Measurements from ENCODE around the gene RNF220.

Gene RNF220

DNA sequence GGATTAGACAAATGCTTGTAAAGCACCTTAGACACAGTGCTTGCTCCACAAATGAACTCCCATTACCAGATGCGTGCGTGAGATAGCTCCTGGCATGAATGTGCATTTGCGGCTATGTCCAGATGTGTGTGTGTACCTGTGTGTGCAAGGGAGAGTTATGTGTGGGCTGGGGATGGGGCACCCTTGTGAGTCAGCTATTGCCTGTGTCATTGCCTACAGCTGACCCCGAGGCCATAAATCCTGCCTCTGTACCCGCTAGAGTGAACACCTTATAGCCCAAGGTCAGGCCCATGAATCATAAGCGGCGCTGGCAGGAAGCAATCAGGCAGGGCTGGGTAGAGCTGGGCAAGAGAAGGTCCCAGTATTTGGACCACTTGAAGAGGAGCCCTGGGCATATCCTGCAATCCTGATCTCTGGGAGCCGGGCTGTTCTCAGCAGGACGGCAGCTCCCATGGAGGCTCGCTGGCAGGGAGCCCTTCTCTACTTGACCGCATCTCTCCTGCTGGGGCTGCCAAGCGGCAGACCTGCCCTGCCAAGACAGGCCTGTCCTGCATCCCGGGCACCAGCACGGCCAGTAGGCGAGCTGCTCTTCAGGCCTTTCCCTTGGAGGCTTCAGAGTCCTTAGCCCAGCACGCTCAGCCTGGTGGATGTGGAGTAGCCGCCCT, 182.9 kb downstream of the RNF220 start:
- DNase-seq (ENCODE audit: low read depth in 2 of 2) = no peak

- DNase-seq (ENCODE audit: low read depth in 2 of 2) = no peak
Measured at GRCh38 chr1:44588551-44589210, 183.6 kb downstream of the RNF220 start.

GRCh38 chr1:44590475-44590874, 185.4 kb downstream of the RNF220 start:
- DNase-seq (ENCODE audit: low read depth in 2 of 2) = no peak

DNA sequence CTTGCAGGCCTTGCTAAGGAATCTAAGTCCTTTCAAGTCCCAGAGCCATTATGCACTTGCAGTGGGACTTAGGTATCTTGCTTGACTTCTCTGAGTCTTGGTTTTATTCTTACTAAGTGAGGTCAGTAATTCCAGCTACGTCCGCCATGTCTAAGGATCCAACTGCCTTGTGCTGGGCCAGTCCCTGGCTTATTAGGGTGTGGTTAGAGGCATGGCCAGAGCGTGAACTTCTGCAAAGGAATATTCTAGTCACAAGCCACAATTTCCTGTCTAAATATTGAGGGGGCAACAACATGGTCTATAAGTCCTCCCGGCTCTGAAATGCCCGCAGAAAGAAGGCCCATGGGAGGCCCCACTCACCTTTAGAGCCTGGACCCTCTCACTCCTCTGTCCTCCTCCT, 186.3 kb downstream of the RNF220 start:
- DNase-seq (ENCODE audit: low read depth in 2 of 2) = no peak

GRCh38 chr1:44592208-44593145, 187.4 kb downstream of the RNF220 start:
- no peak for DNase-seq (ENCODE audit: low read depth in 2 of 2)

DNA sequence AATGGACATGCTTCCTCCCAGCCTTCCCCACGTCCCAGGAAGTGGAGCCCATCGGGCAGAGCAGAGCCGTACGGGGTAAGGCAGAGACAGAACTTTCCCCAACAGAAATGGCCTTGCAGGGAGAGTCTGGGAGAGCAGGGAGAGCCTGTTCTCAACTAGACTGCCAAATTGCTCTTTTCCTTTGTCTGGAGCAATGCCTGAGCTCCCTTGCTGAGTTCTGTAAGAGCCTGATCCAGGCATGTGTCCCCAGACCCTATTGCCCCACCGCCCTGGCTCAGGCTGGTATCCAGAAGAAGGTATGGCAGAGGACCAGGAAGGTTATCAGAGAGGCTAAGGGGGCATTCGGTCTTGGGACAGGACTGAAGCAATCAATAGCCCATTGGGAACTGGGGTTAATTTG, 189.3 kb downstream of the RNF220 start:
- DNase-seq (ENCODE audit: low read depth in 2 of 2) = no peak

DNA sequence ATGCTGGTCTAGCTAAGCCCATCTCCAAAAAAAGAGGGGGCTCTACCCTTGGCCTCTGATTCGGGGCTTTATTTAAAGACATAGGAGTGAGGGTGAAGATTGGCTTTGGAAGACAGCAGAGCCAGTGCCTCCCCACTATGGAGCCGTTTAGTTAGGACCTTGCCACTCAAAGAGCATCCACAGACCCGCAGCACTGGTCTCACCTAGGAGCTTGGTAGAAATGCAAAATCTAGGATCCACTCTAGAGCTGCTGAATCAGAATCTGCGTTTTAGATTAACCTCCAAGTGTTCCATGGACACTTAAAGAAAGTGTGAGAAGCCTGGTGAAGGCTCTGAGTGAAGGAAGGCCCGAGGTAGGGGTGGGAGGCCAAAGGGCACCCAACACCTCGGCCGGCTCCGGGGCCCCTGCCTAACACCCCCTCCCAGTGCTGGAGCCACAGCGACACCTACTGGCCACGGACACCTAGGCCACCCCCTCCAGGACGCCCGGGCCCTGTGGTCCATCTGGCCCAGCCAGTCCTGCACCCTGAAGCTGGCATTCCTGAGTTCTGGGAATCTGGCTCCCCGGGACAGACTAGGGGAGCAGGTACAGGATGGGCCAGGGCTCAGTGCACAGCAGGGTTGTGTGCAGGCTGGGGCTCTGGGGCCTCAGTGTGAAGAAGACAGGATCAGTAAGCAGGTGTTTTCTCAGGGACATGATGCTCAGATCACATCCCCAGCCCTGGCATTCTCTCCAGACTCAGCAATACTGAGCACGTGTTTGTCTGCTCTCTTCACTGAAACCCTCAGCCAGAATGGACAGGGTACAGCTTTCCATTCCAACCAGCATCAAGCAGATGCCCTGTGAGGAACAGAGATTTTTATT, 190.0 kb downstream of the RNF220 start:
- peak; percentile 76 to 78 for DNase-seq (ENCODE audit: low read depth in 2 of 2)

GRCh38 chr1:44596511-44596910, 191.5 kb downstream of the RNF220 start:
- no peak for DNase-seq (ENCODE audit: low read depth in 2 of 2)

DNA sequence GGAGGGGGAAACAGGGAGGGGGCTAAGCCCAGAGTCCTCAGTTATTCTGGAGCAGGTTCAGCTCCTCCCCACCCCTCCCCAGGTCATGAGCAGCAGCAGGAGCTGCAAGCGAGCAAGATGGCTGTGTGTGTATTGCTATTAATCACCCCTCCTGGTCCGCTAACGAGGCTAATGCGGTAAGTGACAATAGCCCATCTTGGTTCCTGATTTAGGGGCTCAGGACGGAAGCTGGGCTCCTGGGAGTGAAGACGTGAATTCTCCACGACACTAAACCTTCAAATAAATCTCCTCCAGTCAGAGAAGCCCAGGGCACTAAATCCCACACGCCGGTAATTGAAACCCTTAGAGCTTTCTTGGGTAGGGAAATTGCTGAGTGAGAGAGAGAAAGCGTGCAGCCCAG, 193.1 kb downstream of the RNF220 start:
- DNase-seq (ENCODE audit: low read depth in 2 of 2) = no peak

GRCh38 chr1:44602634-44603628, 197.9 kb downstream of the RNF220 start:
- DNase-seq (ENCODE audit: low read depth in 2 of 2) = no peak

DNA sequence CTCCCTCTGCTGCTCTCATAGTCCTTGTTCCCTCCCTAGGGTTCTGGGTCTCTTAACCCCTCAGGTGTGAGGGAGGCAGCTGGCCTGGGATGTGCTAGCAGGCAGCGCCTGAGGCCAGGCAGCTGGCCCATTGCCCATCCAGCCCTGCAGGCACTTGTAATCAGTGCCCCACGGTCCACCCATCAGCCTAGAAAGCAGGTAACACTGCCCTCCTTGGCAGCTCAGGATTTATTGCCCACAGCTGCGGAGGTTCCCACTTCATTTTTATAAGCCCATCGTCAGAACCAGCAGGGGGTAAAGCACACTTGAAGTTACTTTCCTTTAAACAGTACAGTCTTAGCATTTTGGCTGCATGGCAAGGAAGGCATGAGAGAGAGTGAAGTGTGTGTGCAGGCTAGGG, 198.7 kb downstream of the RNF220 start:
- no peak for DNase-seq (ENCODE audit: low read depth in 2 of 2)

DNA sequence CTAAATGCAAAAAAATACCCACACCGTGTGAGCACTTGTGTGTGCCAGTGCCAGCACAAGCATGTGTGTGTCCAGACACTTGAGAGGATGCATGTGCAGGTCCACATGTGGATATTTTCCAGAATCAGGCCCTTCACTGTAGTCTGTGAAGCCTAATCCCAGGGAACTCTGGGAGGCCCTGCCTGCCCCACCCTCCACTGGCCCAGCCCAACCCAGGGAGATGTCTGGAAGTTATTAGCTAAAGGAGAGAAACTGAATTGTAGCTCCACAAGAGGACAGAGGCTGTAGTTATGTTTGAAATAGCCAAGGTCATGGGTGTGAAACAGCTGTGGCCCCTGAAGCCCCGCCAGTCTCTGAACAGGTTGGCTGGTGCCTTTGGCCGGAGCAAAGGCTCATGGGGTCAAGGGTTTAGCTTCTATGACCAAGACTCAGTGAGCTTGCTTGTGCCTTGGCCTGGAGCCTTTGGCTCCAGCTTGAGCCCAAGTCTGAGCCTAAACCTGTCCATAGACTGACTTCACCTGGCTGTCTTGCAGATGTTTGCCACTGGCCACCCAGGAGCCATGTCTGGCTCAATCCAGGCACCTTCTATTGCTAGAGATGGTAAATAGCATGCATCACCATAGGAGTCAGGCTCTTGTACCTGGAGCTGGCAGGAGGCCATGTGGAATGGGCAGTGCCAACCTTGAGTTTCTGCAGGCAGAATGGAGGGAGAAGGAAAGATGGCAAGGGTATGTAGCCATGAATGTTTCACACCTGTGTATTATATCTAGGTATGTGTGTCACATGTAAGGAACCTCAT, 199.3 kb downstream of the RNF220 start:
- DNase-seq (ENCODE audit: low read depth in 2 of 2) = no peak

- DNase-seq (ENCODE audit: low read depth in 2 of 2) = no peak
Measured at GRCh38 chr1:44605914-44606615, 201.0 kb downstream of the RNF220 start.

DNA sequence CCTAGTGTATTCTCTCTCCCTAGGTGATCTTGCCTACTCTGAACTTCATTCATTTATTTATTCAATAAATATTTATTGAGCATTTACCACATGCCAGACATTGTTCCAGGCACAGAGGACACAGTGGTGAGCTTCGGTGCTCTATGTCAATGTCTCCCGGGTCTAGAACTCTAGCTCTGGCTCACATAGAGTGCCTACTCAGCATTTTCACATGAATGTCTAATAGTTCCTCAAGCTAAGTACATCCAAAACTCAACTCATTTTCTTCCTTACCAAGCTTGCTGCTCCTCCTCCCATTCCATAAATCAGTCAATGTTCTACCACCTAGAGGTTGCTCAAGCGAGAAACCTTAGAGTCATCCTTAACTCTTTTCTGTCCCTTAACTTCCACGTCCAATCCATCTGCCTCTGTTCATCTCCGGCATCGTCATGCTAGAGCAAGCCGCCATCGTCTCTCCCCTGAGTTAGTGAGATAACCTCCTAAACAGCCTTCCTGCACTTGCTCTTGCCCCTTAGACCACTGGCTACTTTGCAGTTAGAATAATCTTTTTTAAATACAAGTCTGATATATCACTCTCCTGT, 201.7 kb downstream of the RNF220 start:
- DNase-seq (ENCODE audit: low read depth in 2 of 2) = no peak

- no peak for DNase-seq (ENCODE audit: low read depth in 2 of 2)
Measured at GRCh38 chr1:44608141-44608540, 203.1 kb downstream of the RNF220 start.

GRCh38 chr1:44609412-44609767, 204.3 kb downstream of the RNF220 start:
- peak in 1 of 2 donors; percentile 10 for DNase-seq (ENCODE audit: low read depth in 2 of 2)

- DNase-seq (ENCODE audit: low read depth in 2 of 2) = no peak
Measured at GRCh38 chr1:44609768-44610526, 204.9 kb downstream of the RNF220 start.

All from activated CD4-positive, alpha-beta T cell treated with anti-CD3 and anti-CD28 coated beads for 24 hours (primary cell).